Activated CD4-positive, alpha-beta memory T cell treated with anti-CD3 and anti-CD28 coated beads, Interleukin-2, amount 10 ng/mL, durations not matched to agents 7 days and 5 days (primary cell): ENCODE results near the gene SPON1. TPM values are rescaled to one million over a fixed set of nuclear protein-coding genes. Genes with fewer than 3 reads are reported as not detected.

Experiments
- CTCF ChIA-PET: fragments of 350-600 bp; sonication (Branson Sonifier 250); formaldehyde crosslinking; loops from one replicate; lab custom pipeline; 2021; ENCODE audit warnings: antibody characterized with exemption, inconsistent platforms; lab: Charles Lee
- POLR2A ChIA-PET: fragments of 350-600 bp; sonication (Branson Sonifier 250); formaldehyde crosslinking; loops from one replicate; lab custom pipeline; 2021; ENCODE audit warnings: antibody characterized with exemption; lab: Charles Lee
- DNase-seq: peaks from one replicate; pipeline ENCODE4 v3.0.0-alpha.2; 2020
- H3K27ac Mint-ChIP-seq: one replicate; pipeline ENCODE4 v1.8.0; 2021; ENCODE audit warnings: mild to moderate bottlenecking, mixed read lengths
- H3K27me3 Mint-ChIP-seq: one replicate; pipeline ENCODE4 v1.8.0; 2021; ENCODE audit warnings: mixed read lengths
- H3K36me3 Mint-ChIP-seq: one replicate; pipeline ENCODE4 v1.8.0; 2021; ENCODE audit warnings: low read depth, mixed read lengths
- H3K4me1 Mint-ChIP-seq: one replicate; pipeline ENCODE4 v1.8.0; 2021; ENCODE audit warnings: mixed read lengths
- H3K4me3 Mint-ChIP-seq: one replicate; pipeline ENCODE4 v1.8.0; 2021; ENCODE audit warnings: mild to moderate bottlenecking, mixed read lengths
- H3K9me3 Mint-ChIP-seq: one replicate; pipeline ENCODE4 v1.8.0; 2021; ENCODE audit warnings: mixed read lengths
- total RNA-seq, 2 experiments: library from RNA; stranded (reverse); gene quantifications; one replicate each; pipeline ENCODE4 v1.2.3, GENCODE V29; 2021

SPON1 gene
- total RNA-seq, 2 experiments from 2014 or later, result 0.45 to 0.68 TPM

- Mint-ChIP-seq H3K4me1 (no peaks in the 10 kb centered on the region), H3K9me3 (no peaks in the 10 kb centered on the region), H3K27me3 (peaks cover 6% of the 10 kb centered on the region), H3K27ac (no peak overlapping the region), H3K4me3 (no peak overlapping the region), H3K36me3 (no peaks in the 10 kb centered on the region)
- CTCF ChIA-PET, result no interaction called here
- POLR2A ChIA-PET, result no interaction called here
- no peak for DNase-seq
Measured at GRCh38 chr11:13997881-13998280, 35.4 kb downstream of the SPON1 start.

GRCh38 chr11:13999704-14000103 is 37.2 kb downstream of the SPON1 start:
- H3K9me3 Mint-ChIP-seq, result no peaks in the 10 kb centered on the region
- no peaks in the 10 kb centered on the region for H3K36me3 Mint-ChIP-seq
- no peak overlapping the region for H3K4me3 Mint-ChIP-seq
- H3K27ac Mint-ChIP-seq, result no peak overlapping the region
- H3K27me3 Mint-ChIP-seq, result peaks cover 3% of the 10 kb centered on the region
- ChIA-PET CTCF (no interaction called here), POLR2A (no interaction called here)
- DNase-seq, result no peak
- no peaks in the 10 kb centered on the region for H3K4me1 Mint-ChIP-seq

- Mint-ChIP-seq H3K4me3 (no peak overlapping the region), H3K27ac (no peak overlapping the region), H3K36me3 (no peaks in the 10 kb centered on the region), H3K9me3 (no peaks in the 10 kb centered on the region), H3K27me3 (peaks cover 5% of the 10 kb centered on the region), H3K4me1 (no peaks in the 10 kb centered on the region)
- POLR2A ChIA-PET, result no interaction called here
- CTCF ChIA-PET, result no interaction called here
- DNase-seq, result no peak
Measured at GRCh38 chr11:14001597-14001996, 39.1 kb downstream of the SPON1 start.

GRCh38 chr11:14007566-14007965 is 45.0 kb downstream of the SPON1 start:
- Mint-ChIP-seq H3K27ac (no peak overlapping the region), H3K4me1 (no peaks in the 10 kb centered on the region), H3K27me3 (peaks cover 4% of the 10 kb centered on the region), H3K36me3 (no peaks in the 10 kb centered on the region), H3K9me3 (no peaks in the 10 kb centered on the region), H3K4me3 (no peak overlapping the region)
- DNase-seq, result no peak
- CTCF ChIA-PET, result interaction anchor here (1.5 kb wide), 1 partner anchor 14 kb away, joined by 3 read pairs; no protein-coding TSS in a partner anchor
- POLR2A ChIA-PET, result no interaction called here

- H3K4me1 Mint-ChIP-seq, result no peaks in the 10 kb centered on the region
- H3K36me3 Mint-ChIP-seq, result no peaks in the 10 kb centered on the region
- no peak overlapping the region for H3K27ac Mint-ChIP-seq
- ChIA-PET CTCF (no interaction called here), POLR2A (no interaction called here)
- DNase-seq, result no peak
- H3K27me3 Mint-ChIP-seq, result peaks cover 2% of the 10 kb centered on the region
- H3K4me3 Mint-ChIP-seq, result no peak overlapping the region
- H3K9me3 Mint-ChIP-seq, result no peaks in the 10 kb centered on the region
Measured at GRCh38 chr11:14010665-14011064, 48.1 kb downstream of the SPON1 start.

GRCh38 chr11:14012846-14013245 is 50.3 kb downstream of the SPON1 start:
- Mint-ChIP-seq H3K27ac (no peak overlapping the region), H3K4me3 (no peak overlapping the region), H3K9me3 (no peaks in the 10 kb centered on the region), H3K4me1 (no peaks in the 10 kb centered on the region), H3K36me3 (no peaks in the 10 kb centered on the region), H3K27me3 (no peaks in the 10 kb centered on the region)
- ChIA-PET POLR2A (no interaction called here), CTCF (no interaction called here)
- no peak for DNase-seq

- Mint-ChIP-seq H3K9me3 (no peaks in the 10 kb centered on the region), H3K27me3 (no peaks in the 10 kb centered on the region), H3K36me3 (no peaks in the 10 kb centered on the region), H3K4me3 (no peak overlapping the region), H3K4me1 (no peaks in the 10 kb centered on the region), H3K27ac (no peak overlapping the region)
- DNase-seq, result no peak
- ChIA-PET CTCF (no interaction called here), POLR2A (no interaction called here)
Measured at GRCh38 chr11:14015711-14016110, 53.2 kb downstream of the SPON1 start.

- POLR2A ChIA-PET, result no interaction called here
- DNase-seq, result no peak
- Mint-ChIP-seq H3K27ac (no peak overlapping the region), H3K9me3 (no peaks in the 10 kb centered on the region), H3K4me3 (no peak overlapping the region), H3K27me3 (peaks cover 17% of the 10 kb centered on the region), H3K36me3 (no peaks in the 10 kb centered on the region), H3K4me1 (no peaks in the 10 kb centered on the region)
- CTCF ChIA-PET, result no interaction called here
Measured at GRCh38 chr11:14018441-14018840, 55.9 kb downstream of the SPON1 start.

GRCh38 chr11:14021738-14022137 is 59.2 kb downstream of the SPON1 start:
- H3K9me3 Mint-ChIP-seq, result no peaks in the 10 kb centered on the region
- H3K4me3 Mint-ChIP-seq, result no peak overlapping the region
- CTCF ChIA-PET, result no interaction called here
- H3K27me3 Mint-ChIP-seq, result peaks cover 20% of the 10 kb centered on the region
- POLR2A ChIA-PET, result no interaction called here
- no peak for DNase-seq
- H3K36me3 Mint-ChIP-seq, result no peaks in the 10 kb centered on the region
- H3K4me1 Mint-ChIP-seq, result no peaks in the 10 kb centered on the region
- H3K27ac Mint-ChIP-seq, result no peak overlapping the region

- CTCF ChIA-PET, result no interaction called here
- H3K27ac Mint-ChIP-seq, result no peak overlapping the region
Measured at GRCh38 chr11:14022251-14022650, 59.7 kb downstream of the SPON1 start.

GRCh38 chr11:14022821-14023220 is 60.3 kb downstream of the SPON1 start:
- CTCF ChIA-PET, result no interaction called here
- POLR2A ChIA-PET, result no interaction called here
- Mint-ChIP-seq H3K4me3 (no peak overlapping the region), H3K27me3 (peaks cover 20% of the 10 kb centered on the region), H3K4me1 (no peaks in the 10 kb centered on the region), H3K36me3 (no peaks in the 10 kb centered on the region), H3K9me3 (no peaks in the 10 kb centered on the region), H3K27ac (no peak overlapping the region)
- DNase-seq, result no peak

More at GRCh38 chr11:14022251-14022650, 59.7 kb downstream of the SPON1 start:
- POLR2A ChIA-PET, result no interaction called here
- peaks cover 20% of the 10 kb centered on the region for H3K27me3 Mint-ChIP-seq
- no peaks in the 10 kb centered on the region for H3K36me3 Mint-ChIP-seq
- no peak for DNase-seq
- no peaks in the 10 kb centered on the region for H3K4me1 Mint-ChIP-seq
- no peaks in the 10 kb centered on the region for H3K9me3 Mint-ChIP-seq
- H3K4me3 Mint-ChIP-seq, result no peak overlapping the region

GRCh38 chr11:14026961-14027360 is 64.4 kb downstream of the SPON1 start:
- no peak for DNase-seq
- H3K27me3 Mint-ChIP-seq, result peaks cover 18% of the 10 kb centered on the region
- no peaks in the 10 kb centered on the region for H3K9me3 Mint-ChIP-seq
- no peaks in the 10 kb centered on the region for H3K36me3 Mint-ChIP-seq
- ChIA-PET POLR2A (no interaction called here), CTCF (no interaction called here)
- no peak overlapping the region for H3K4me3 Mint-ChIP-seq
- H3K27ac Mint-ChIP-seq, result no peak overlapping the region
- no peaks in the 10 kb centered on the region for H3K4me1 Mint-ChIP-seq

GRCh38 chr11:14027525-14027924 is 65.0 kb downstream of the SPON1 start:
- no peaks in the 10 kb centered on the region for H3K36me3 Mint-ChIP-seq
- ChIA-PET CTCF (no interaction called here), POLR2A (no interaction called here)
- no peaks in the 10 kb centered on the region for H3K9me3 Mint-ChIP-seq
- H3K27me3 Mint-ChIP-seq, result peaks cover 14% of the 10 kb centered on the region
- DNase-seq, result no peak
- no peak overlapping the region for H3K4me3 Mint-ChIP-seq
- no peaks in the 10 kb centered on the region for H3K4me1 Mint-ChIP-seq
- no peak overlapping the region for H3K27ac Mint-ChIP-seq

- no peak overlapping the region for H3K4me3 Mint-ChIP-seq
- H3K27me3 Mint-ChIP-seq, result peaks cover 4% of the 10 kb centered on the region
- H3K4me1 Mint-ChIP-seq, result no peaks in the 10 kb centered on the region
- no peak overlapping the region for H3K27ac Mint-ChIP-seq
- ChIA-PET POLR2A (no interaction called here), CTCF (no interaction called here)
- no peaks in the 10 kb centered on the region for H3K9me3 Mint-ChIP-seq
- DNase-seq, result no peak
- no peaks in the 10 kb centered on the region for H3K36me3 Mint-ChIP-seq
Measured at GRCh38 chr11:14029440-14029839, 66.9 kb downstream of the SPON1 start.
